A549 (cell line): Measurements from ENCODE around the gene CDK19. TPM values are rescaled to one million over a fixed set of nuclear protein-coding genes. Genes with fewer than 3 reads are reported as not detected.

Source experiments
- ATAC-seq, 2 experiments: fragments of 200-7000 bp in 1 of 2; fragments of >200 bp in 1 of 2; cut with Nextera tagmentation in 1 of 2; cut with Tn5 transposase in 1 of 2; 3 replicates each; pipeline versions ENCODE4 v1.8.0 to v1.9.1; 2018 to 2020; ENCODE audit warnings: mild to moderate bottlenecking in 1 of 2, moderate library complexity in 1 of 2
- CTCF ChIA-PET: fragments of 300-600 bp; sonication (Branson Sonifier 250); formaldehyde crosslinking; extraction: SDS; loops from one replicate; lab custom pipeline; 2021; ENCODE audit warnings: antibody characterized with exemption, inconsistent platforms; lab: Yijun Ruan, JAX
- POLR2A ChIA-PET: fragments of 350-600 bp; formaldehyde crosslinking; extraction: SDS; loops from one replicate; lab custom pipeline; 2021; ENCODE audit warnings: antibody characterized with exemption, inconsistent platforms; lab: Yijun Ruan, JAX
- DNase-seq, 2 experiments: peaks; one replicate each; pipeline versions ENCODE4 v3.0.0 to v3.0.0-alpha.2; 2011 to 2016; ENCODE audit warnings: low read depth in 1 of 2, low spot score in 1 of 2
- FAIRE-seq: peaks from 2 replicates; lab custom pipeline; 2011; peaks lifted over from hg19 to GRCh38; lab: Jason Lieb, UNC
- H3K27ac ChIP-seq, 2 experiments: fragments of >200 bp; sonication (Bioruptor Twin); formaldehyde crosslinking; 3 replicates each; pipeline ENCODE4 v1.5.1; 2016 to 2017
- H3K4me1 ChIP-seq: fragments of >200 bp; sonication (Bioruptor Twin); formaldehyde crosslinking; 3 replicates; pipeline ENCODE4 v1.6.1; 2016
- H3K4me2 ChIP-seq: fragments of >200 bp; sonication (Bioruptor Twin); formaldehyde crosslinking; 3 replicates; pipeline ENCODE4 v1.6.1; 2016
- H3K4me3 ChIP-seq: fragments of >200 bp; sonication (Bioruptor Twin); formaldehyde crosslinking; 3 replicates; pipeline ENCODE4 v1.5.1; 2016
- H3K9me3 ChIP-seq: fragments of >200 bp; sonication (Bioruptor Twin); formaldehyde crosslinking; 3 replicates; pipeline ENCODE4 v1.6.1; 2016
- CBX2 ChIP-seq: fragments of 200-600 bp; sonication (generic); IDR thresholded peaks from 2 replicates; pipeline ENCODE4 v1.6.1; 2016; ENCODE audit warnings: low read depth, mild to moderate bottlenecking, borderline replicate concordance
- CEBPB ChIP-seq, 2 experiments: fragments of >200 bp in 1 of 2; sonication (Bioruptor Twin) in 1 of 2; formaldehyde crosslinking in 1 of 2; IDR thresholded peaks; 2 replicates each; pipeline ENCODE4 v1.6.1; 2012 to 2016
- EHMT2 ChIP-seq: fragments of 200-600 bp; sonication (generic); IDR thresholded peaks from 2 replicates; pipeline ENCODE4 v1.6.1; 2016; ENCODE audit warnings: antibody characterized with exemption, low read depth, mild to moderate bottlenecking, moderate library complexity
- EP300 ChIP-seq, 2 experiments: fragments of >200 bp; sonication (Bioruptor Twin); formaldehyde crosslinking; IDR thresholded peaks; 2 replicates in 1 of 2; 3 replicates in 1 of 2; pipeline ENCODE4 v1.6.1; 2016 to 2017
- FOSB ChIP-seq: fragments of 250-450 bp; sonication (Bioruptor Pico); IDR thresholded peaks from 2 replicates; pipeline ENCODE4 v1.5.0; 2020; ENCODE audit warnings: mild to moderate bottlenecking, moderate library complexity
- FOXS1 ChIP-seq: fragments of 250-450 bp; sonication (Bioruptor Pico); IDR thresholded peaks from 2 replicates; pipeline ENCODE4 v1.5.0; 2020; ENCODE audit warnings: mild to moderate bottlenecking, moderate library complexity
- GATA3 ChIP-seq: IDR thresholded peaks from 2 replicates; pipeline ENCODE4 v1.6.1; 2012; ENCODE audit warnings: borderline replicate concordance
- HDAC2 ChIP-seq: fragments of 200-600 bp; sonication (generic); IDR thresholded peaks from 2 replicates; pipeline ENCODE4 v1.6.1; 2016
- HEYL ChIP-seq: fragments of 250-450 bp; sonication (Bioruptor Pico); IDR thresholded peaks from 2 replicates; pipeline ENCODE4 v1.8.0; 2021; ENCODE audit warnings: mild to moderate bottlenecking, moderate library complexity
- HOXB5 ChIP-seq: fragments of 250-450 bp; sonication (Bioruptor Pico); IDR thresholded peaks from 2 replicates; pipeline ENCODE4 v1.5.0; 2020; ENCODE audit warnings: mild to moderate bottlenecking, moderate library complexity
- JUN ChIP-seq, 2 experiments: fragments of >200 bp; sonication (Bioruptor Twin); formaldehyde crosslinking; IDR thresholded peaks; 2 replicates in 1 of 2; 3 replicates in 1 of 2; pipeline ENCODE4 v1.6.1; 2016 to 2017
- JUNB ChIP-seq: fragments of >200 bp; sonication (Bioruptor Twin); formaldehyde crosslinking; IDR thresholded peaks from 2 replicates; pipeline ENCODE4 v1.6.1; 2016
- KDM1A ChIP-seq: fragments of 200-600 bp; sonication (generic); IDR thresholded peaks from 2 replicates; pipeline ENCODE4 v1.6.1; 2016; ENCODE audit warnings: low read depth, mild to moderate bottlenecking
- MYC ChIP-seq: IDR thresholded peaks from 2 replicates; pipeline ENCODE4 v1.6.1; 2012; ENCODE audit warnings: mild to moderate bottlenecking, inconsistent platforms, low read length, improper control_type of control experiment, borderline replicate concordance
- PHF8 ChIP-seq: fragments of 200-600 bp; sonication (generic); IDR thresholded peaks from 2 replicates; pipeline ENCODE4 v1.6.1; 2016; ENCODE audit warnings: low read depth, mild to moderate bottlenecking, antibody characterized with exemption, moderate library complexity, borderline replicate concordance
- POLR2A ChIP-seq: IDR thresholded peaks from 2 replicates; pipeline ENCODE4 v1.6.1; 2012; ENCODE audit warnings: mild to moderate bottlenecking, low read length
- POLR2AphosphoS2 ChIP-seq: conservative IDR thresholded peaks from 2 replicates; pipeline ENCODE4 v1.6.1; 2012; ENCODE audit warnings: low read length, improper control_type of control experiment, inconsistent platforms
- RARB ChIP-seq: fragments of 250-450 bp; sonication (Bioruptor Pico); IDR thresholded peaks from 2 replicates; pipeline ENCODE4 v1.8.0; 2021; ENCODE audit warnings: mild to moderate bottlenecking, moderate library complexity
- REST ChIP-seq: fragments of 200-600 bp; sonication (generic); IDR thresholded peaks from 2 replicates; pipeline ENCODE4 v1.6.1; 2016; ENCODE audit warnings: antibody characterized with exemption, mild to moderate bottlenecking, moderate library complexity
- RNF2 ChIP-seq: fragments of 200-600 bp; sonication (generic); IDR thresholded peaks from 2 replicates; pipeline ENCODE4 v1.6.1; 2016; ENCODE audit warnings: low read depth, mild to moderate bottlenecking, antibody characterized with exemption, moderate library complexity, borderline replicate concordance
- SMC3 ChIP-seq: fragments of >200 bp; sonication (Bioruptor Twin); formaldehyde crosslinking; IDR thresholded peaks from 3 replicates; pipeline ENCODE4 v1.6.1; 2018; ENCODE audit warnings: inconsistent platforms
- SREBF2 ChIP-seq: fragments of 450-650 bp; IDR thresholded peaks from 2 replicates; pipeline ENCODE4 v1.6.1; 2014; ENCODE audit warnings: mild to moderate bottlenecking, moderate library complexity
- TFCP2L1 ChIP-seq: fragments of 250-450 bp; sonication (Bioruptor Pico); IDR thresholded peaks from 2 replicates; pipeline ENCODE4 v1.5.0; 2021; ENCODE audit warnings: mild to moderate bottlenecking
- ZC3H11A ChIP-seq: fragments of 450-650 bp; IDR thresholded peaks from 2 replicates; pipeline ENCODE4 v1.6.1; 2014; ENCODE audit warnings: antibody characterized with exemption, mild to moderate bottlenecking
- ZSCAN20 ChIP-seq: fragments of 250-450 bp; sonication (Bioruptor Pico); IDR thresholded peaks from 2 replicates; pipeline ENCODE4 v1.8.0; 2022; ENCODE audit warnings: mild to moderate bottlenecking, moderate library complexity
- WGBS: methylation state at CpG from one replicate; pipeline ENCODE4 v1.1.6; 2017; ENCODE audit errors: missing lambda C conversion rate; 5-methylcytosine and 5-hydroxymethylcytosine counted together
- polyA plus RNA-seq, 4 experiments: library from polyadenylated mRNA; depleted of rRNA in 3 of 4; stranded (reverse); fragments of >200 nt; fragmentation: RNase III in 1 of 4; extraction: RNeasy Plus Mini Kit Qiagen cat#74134 plus additional on column Dnase treatment in 1 of 4; gene quantifications; 2 replicates in 3 of 4; 3 replicates in 1 of 4; pipeline ENCODE4 v1.2.3, GENCODE V29; 2011 to 2017
- TF ChIP-seq, protein P1 (sequence below): IDR thresholded peaks from 2 replicates; pipeline ENCODE4 v1.6.1; 2012
- TF ChIP-seq, protein P2 (sequence below): fragments of 250-450 bp; sonication (Bioruptor Pico); IDR thresholded peaks from 2 replicates; pipeline ENCODE4 v1.5.0; 2020; ENCODE audit warnings: low read depth, mild to moderate bottlenecking, moderate library complexity
- TF ChIP-seq, protein P3 (sequence below): fragments of >200 bp; sonication (Bioruptor Twin); formaldehyde crosslinking; IDR thresholded peaks from 3 replicates; pipeline ENCODE4 v1.6.1; 2016
- TF ChIP-seq, protein P4 (sequence below): IDR thresholded peaks from 2 replicates; pipeline ENCODE4 v1.6.1; 2012; ENCODE audit warnings: low read depth, borderline replicate concordance
- TF ChIP-seq, protein P5 (sequence below): fragments of 250-450 bp; sonication (Bioruptor Pico); IDR thresholded peaks from 2 replicates; pipeline ENCODE4 v1.5.0; 2021; ENCODE audit warnings: mild to moderate bottlenecking, moderate library complexity, borderline replicate concordance

The CDK19 gene
- polyA plus RNA-seq, 2 of the 4 experiments (the other 2 are of a cell fraction): 7.1 to 18.6 TPM

- no peak overlapping the region for H3K27ac ChIP-seq
- H3K4me2 ChIP-seq: no peak overlapping the region
- TF ChIP-seq FOSB (CRISPR knock-in tag) (no peak), HOXB5 (CRISPR knock-in tag) (no peak), EP300 (IDR thresholded peaks at IDR 0.05) (no peak), SMC3 (no peak), ZC3H11A (no peak), HDAC2 (no peak), POLR2AphosphoS2 (no peak), JUN (IDR thresholded peaks at IDR 0.05) (no peak), REST (no peak), FOXS1 (CRISPR knock-in tag) (no peak), MYC (no peak), EHMT2 (no peak), SREBF2 (no peak)
- TF ChIP-seq, protein P1, sequence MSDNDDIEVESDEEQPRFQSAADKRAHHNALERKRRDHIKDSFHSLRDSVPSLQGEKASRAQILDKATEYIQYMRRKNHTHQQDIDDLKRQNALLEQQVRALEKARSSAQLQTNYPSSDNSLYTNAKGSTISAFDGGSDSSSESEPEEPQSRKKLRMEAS: no peak
- TF ChIP-seq, protein P2, sequence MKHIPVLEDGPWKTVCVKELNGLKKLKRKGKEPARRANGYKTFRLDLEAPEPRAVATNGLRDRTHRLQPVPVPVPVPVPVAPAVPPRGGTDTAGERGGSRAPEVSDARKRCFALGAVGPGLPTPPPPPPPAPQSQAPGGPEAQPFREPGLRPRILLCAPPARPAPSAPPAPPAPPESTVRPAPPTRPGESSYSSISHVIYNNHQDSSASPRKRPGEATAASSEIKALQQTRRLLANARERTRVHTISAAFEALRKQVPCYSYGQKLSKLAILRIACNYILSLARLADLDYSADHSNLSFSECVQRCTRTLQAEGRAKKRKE: no peak
- TF ChIP-seq, protein P3, sequence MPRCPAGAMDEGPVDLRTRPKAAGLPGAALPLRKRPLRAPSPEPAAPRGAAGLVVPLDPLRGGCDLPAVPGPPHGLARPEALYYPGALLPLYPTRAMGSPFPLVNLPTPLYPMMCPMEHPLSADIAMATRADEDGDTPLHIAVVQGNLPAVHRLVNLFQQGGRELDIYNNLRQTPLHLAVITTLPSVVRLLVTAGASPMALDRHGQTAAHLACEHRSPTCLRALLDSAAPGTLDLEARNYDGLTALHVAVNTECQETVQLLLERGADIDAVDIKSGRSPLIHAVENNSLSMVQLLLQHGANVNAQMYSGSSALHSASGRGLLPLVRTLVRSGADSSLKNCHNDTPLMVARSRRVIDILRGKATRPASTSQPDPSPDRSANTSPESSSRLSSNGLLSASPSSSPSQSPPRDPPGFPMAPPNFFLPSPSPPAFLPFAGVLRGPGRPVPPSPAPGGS: no peak
- H3K4me3 ChIP-seq: no peak overlapping the region
- FAIRE-seq (no peak), DNase-seq (no peak), ATAC-seq (no peak)
- ChIA-PET CTCF (interaction anchor here (1.3 kb wide), 1 partner anchor 49 kb away, joined by 3 read pairs; no protein-coding TSS in a partner anchor), POLR2A (no interaction called here)
- no peaks in the 10 kb centered on the region for H3K4me1 ChIP-seq
- 61% methylated on average over 2 of the region's 2 CpGs for WGBS
- no peaks in the 10 kb centered on the region for H3K9me3 ChIP-seq
These were observed 181.5 kb downstream of the CDK19 start for GRCh38 chr6:110633731-110634213.

DNA sequence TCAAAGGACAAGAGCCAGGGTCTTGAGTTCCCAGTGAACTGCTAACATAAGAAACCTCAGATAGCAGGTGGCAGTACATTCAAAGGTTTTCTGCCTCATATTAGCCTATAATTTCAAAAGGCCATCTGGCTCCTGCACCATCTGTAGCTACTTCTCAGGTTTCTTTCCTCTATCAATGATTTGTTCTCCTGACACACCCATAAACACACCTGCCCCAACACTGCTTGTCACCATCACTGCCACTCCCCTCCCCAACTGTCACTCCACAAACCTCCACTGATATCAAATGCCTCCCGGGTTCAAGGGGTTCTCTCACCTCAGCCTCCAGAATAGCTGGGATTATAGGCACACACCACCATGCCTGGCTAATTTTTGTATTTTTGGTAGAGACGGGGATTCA is 186.1 kb downstream of the CDK19 start:
- no peak overlapping the region for H3K4me3 ChIP-seq

GRCh38 chr6:110628330-110628729 is 186.9 kb downstream of the CDK19 start:
- WGBS: 63% methylated on average over 5 of the region's 5 CpGs
- no peaks in the 10 kb centered on the region for H3K9me3 ChIP-seq
- no peaks in the 10 kb centered on the region for H3K4me1 ChIP-seq
- POLR2A ChIA-PET: no interaction called here
- ATAC-seq (peak in 1 of 2 experiments; percentile 50; a peak in 1 of 6 replicates), DNase-seq (no peak), FAIRE-seq (no peak)
- CTCF ChIA-PET: no interaction called here
- no peak overlapping the region for H3K4me2 ChIP-seq
- no peak overlapping the region for H3K4me3 ChIP-seq
- no peak overlapping the region for H3K27ac ChIP-seq
- TF ChIP-seq PHF8: no peak
- TF ChIP-seq, protein P4, sequence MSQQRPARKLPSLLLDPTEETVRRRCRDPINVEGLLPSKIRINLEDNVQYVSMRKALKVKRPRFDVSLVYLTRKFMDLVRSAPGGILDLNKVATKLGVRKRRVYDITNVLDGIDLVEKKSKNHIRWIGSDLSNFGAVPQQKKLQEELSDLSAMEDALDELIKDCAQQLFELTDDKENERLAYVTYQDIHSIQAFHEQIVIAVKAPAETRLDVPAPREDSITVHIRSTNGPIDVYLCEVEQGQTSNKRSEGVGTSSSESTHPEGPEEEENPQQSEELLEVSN: no peak
- TF ChIP-seq CEBPB (IDR thresholded peaks at IDR 0.05): no peak
- no peak for TF ChIP-seq POLR2A
- no peak for TF ChIP-seq JUNB
- no peak for TF ChIP-seq HEYL (CRISPR knock-in tag)
- TF ChIP-seq, protein P5, sequence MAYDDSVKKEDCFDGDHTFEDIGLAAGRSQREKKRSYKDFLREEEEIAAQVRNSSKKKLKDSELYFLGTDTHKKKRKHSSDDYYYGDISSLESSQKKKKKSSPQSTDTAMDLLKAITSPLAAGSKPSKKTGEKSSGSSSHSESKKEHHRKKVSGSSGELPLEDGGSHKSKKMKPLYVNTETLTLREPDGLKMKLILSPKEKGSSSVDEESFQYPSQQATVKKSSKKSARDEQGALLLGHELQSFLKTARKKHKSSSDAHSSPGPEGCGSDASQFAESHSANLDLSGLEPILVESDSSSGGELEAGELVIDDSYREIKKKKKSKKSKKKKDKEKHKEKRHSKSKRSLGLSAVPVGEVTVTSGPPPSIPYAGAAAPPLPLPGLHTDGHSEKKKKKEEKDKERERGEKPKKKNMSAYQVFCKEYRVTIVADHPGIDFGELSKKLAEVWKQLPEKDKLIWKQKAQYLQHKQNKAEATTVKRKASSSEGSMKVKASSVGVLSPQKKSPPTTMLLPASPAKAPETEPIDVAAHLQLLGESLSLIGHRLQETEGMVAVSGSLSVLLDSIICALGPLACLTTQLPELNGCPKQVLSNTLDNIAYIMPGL (CRISPR knock-in tag): no peak
- TF ChIP-seq RNF2: no peak
- no peak for TF ChIP-seq RARB
- no peak for TF ChIP-seq TFCP2L1 (CRISPR knock-in tag)
- no peak for TF ChIP-seq ZSCAN20 (CRISPR knock-in tag)
- no peak for TF ChIP-seq KDM1A

More for the DNA sequence above, 186.1 kb downstream of the CDK19 start:
- DNase-seq (no peak), ATAC-seq (no peak), FAIRE-seq (no peak)
- POLR2A ChIA-PET: no interaction called here
- Histone ChIP-seq H3K4me1 (no peaks in the 10 kb centered on the region), H3K9me3 (no peaks in the 10 kb centered on the region), H3K4me2 (no peak overlapping the region), H3K27ac (no peak overlapping the region)
- 91% methylated on average over 2 of the region's 2 CpGs for whole genome bisulfite sequencing
- TF ChIP-seq CBX2: no peak
- no peak for TF ChIP-seq GATA3
- no peak for TF ChIP-seq PHF8
- TF ChIP-seq JUNB: no peak
- TF ChIP-seq POLR2A: no peak
- CTCF ChIA-PET: no interaction called here
